IPS-15b (cell line): ENCODE data around the gene CD28.

Source experiments
- H3K27me3 ChIP-seq: one replicate; pipeline ENCODE4 v1.6.1; 2013; ENCODE audit warnings: low read length; ENCODE audit not compliant: control insufficient read depth, insufficient read depth
- H3K36me3 ChIP-seq: one replicate; pipeline ENCODE4 v1.6.1; 2013; ENCODE audit warnings: low read length; ENCODE audit not compliant: control insufficient read depth, insufficient read depth
- H3K4me1 ChIP-seq: one replicate; pipeline ENCODE4 v1.6.1; 2013; ENCODE audit warnings: mild to moderate bottlenecking, low read length; ENCODE audit not compliant: control insufficient read depth, insufficient read depth
- H3K4me3 ChIP-seq: one replicate; pipeline ENCODE4 v1.5.1; 2013; ENCODE audit warnings: low read depth, low read length
- H3K9ac ChIP-seq: one replicate; pipeline ENCODE4 v1.6.1; 2013; ENCODE audit warnings: low read depth, mild to moderate bottlenecking, low read length
- H3K9me3 ChIP-seq: one replicate; pipeline ENCODE4 v1.6.1; 2013; ENCODE audit warnings: mild to moderate bottlenecking, low read length; ENCODE audit not compliant: control insufficient read depth, insufficient read depth

The CD28 gene

GRCh38 chr2:203705178-203705577 is 1.3 kb upstream of the CD28 start:
- Histone ChIP-seq H3K9me3 (no peaks in the 10 kb centered on the region), H3K4me1 (no peaks in the 10 kb centered on the region), H3K9ac (no peak overlapping the region), H3K27me3 (no peaks in the 10 kb centered on the region), H3K36me3 (no peaks in the 10 kb centered on the region), H3K4me3 (no peak overlapping the region)

- H3K4me3 ChIP-seq, result no peak overlapping the region
- H3K36me3 ChIP-seq, result no peaks in the 10 kb centered on the region
- H3K4me1 ChIP-seq, result no peaks in the 10 kb centered on the region
- no peak overlapping the region for H3K9ac ChIP-seq
- no peaks in the 10 kb centered on the region for H3K9me3 ChIP-seq
- H3K27me3 ChIP-seq, result no peaks in the 10 kb centered on the region
These were observed 1.1 kb downstream of the CD28 start for GRCh38 chr2:203707530-203707929.

GRCh38 chr2:203708846-203709396 is 2.5 kb downstream of the CD28 start:
- Histone ChIP-seq H3K27me3 (no peaks in the 10 kb centered on the region), H3K9me3 (no peaks in the 10 kb centered on the region), H3K9ac (no peak overlapping the region), H3K36me3 (no peaks in the 10 kb centered on the region), H3K4me3 (no peak overlapping the region), H3K4me1 (no peaks in the 10 kb centered on the region)

- H3K9ac ChIP-seq, result no peak overlapping the region
- no peaks in the 10 kb centered on the region for H3K27me3 ChIP-seq
- no peaks in the 10 kb centered on the region for H3K36me3 ChIP-seq
- H3K4me1 ChIP-seq, result no peaks in the 10 kb centered on the region
- no peaks in the 10 kb centered on the region for H3K9me3 ChIP-seq
- H3K4me3 ChIP-seq, result no peak overlapping the region
These were observed 3.1 kb downstream of the CD28 start for GRCh38 chr2:203709416-203710040.

- Histone ChIP-seq H3K9me3 (no peaks in the 10 kb centered on the region), H3K4me3 (no peak overlapping the region), H3K27me3 (no peaks in the 10 kb centered on the region), H3K36me3 (no peaks in the 10 kb centered on the region), H3K4me1 (no peaks in the 10 kb centered on the region), H3K9ac (no peak overlapping the region)
These were observed 3.8 kb downstream of the CD28 start for GRCh38 chr2:203710226-203710625.

GRCh38 chr2:203710952-203711351 is 4.5 kb downstream of the CD28 start:
- no peak overlapping the region for H3K9ac ChIP-seq
- H3K4me3 ChIP-seq, result no peak overlapping the region
- no peaks in the 10 kb centered on the region for H3K4me1 ChIP-seq
- no peaks in the 10 kb centered on the region for H3K9me3 ChIP-seq
- no peaks in the 10 kb centered on the region for H3K36me3 ChIP-seq
- no peaks in the 10 kb centered on the region for H3K27me3 ChIP-seq

- H3K9me3 ChIP-seq, result no peaks in the 10 kb centered on the region
- H3K36me3 ChIP-seq, result no peaks in the 10 kb centered on the region
- H3K9ac ChIP-seq, result no peak overlapping the region
- H3K4me3 ChIP-seq, result no peak overlapping the region
- no peaks in the 10 kb centered on the region for H3K27me3 ChIP-seq
- no peaks in the 10 kb centered on the region for H3K4me1 ChIP-seq
These were observed 5.0 kb downstream of the CD28 start for GRCh38 chr2:203711399-203711798.

GRCh38 chr2:203713381-203713780 is 6.9 kb downstream of the CD28 start:
- Histone ChIP-seq H3K4me3 (no peak overlapping the region), H3K4me1 (no peaks in the 10 kb centered on the region), H3K36me3 (no peaks in the 10 kb centered on the region), H3K9me3 (no peaks in the 10 kb centered on the region), H3K9ac (no peak overlapping the region), H3K27me3 (no peaks in the 10 kb centered on the region)

GRCh38 chr2:203714112-203714511 is 7.7 kb downstream of the CD28 start:
- Histone ChIP-seq H3K36me3 (no peaks in the 10 kb centered on the region), H3K27me3 (no peaks in the 10 kb centered on the region), H3K9ac (no peak overlapping the region), H3K4me3 (no peak overlapping the region), H3K4me1 (no peaks in the 10 kb centered on the region), H3K9me3 (no peaks in the 10 kb centered on the region)

GRCh38 chr2:203715744-203716143 is 9.3 kb downstream of the CD28 start:
- Histone ChIP-seq H3K9ac (no peak overlapping the region), H3K36me3 (no peaks in the 10 kb centered on the region), H3K27me3 (no peaks in the 10 kb centered on the region), H3K4me3 (no peak overlapping the region), H3K9me3 (no peaks in the 10 kb centered on the region), H3K4me1 (peaks cover 9% of the 10 kb centered on the region)

GRCh38 chr2:203718087-203718486 is 11.6 kb downstream of the CD28 start:
- Histone ChIP-seq H3K36me3 (no peaks in the 10 kb centered on the region), H3K4me1 (peaks cover 27% of the 10 kb centered on the region), H3K4me3 (no peak overlapping the region), H3K9ac (no peak overlapping the region), H3K9me3 (no peaks in the 10 kb centered on the region), H3K27me3 (no peaks in the 10 kb centered on the region)

- H3K4me3 ChIP-seq, result no peak overlapping the region
- no peaks in the 10 kb centered on the region for H3K27me3 ChIP-seq
- H3K9me3 ChIP-seq, result no peaks in the 10 kb centered on the region
- no peaks in the 10 kb centered on the region for H3K36me3 ChIP-seq
- no peak overlapping the region for H3K9ac ChIP-seq
- peaks cover 27% of the 10 kb centered on the region for H3K4me1 ChIP-seq
These were observed 13.3 kb downstream of the CD28 start for GRCh38 chr2:203719456-203720410.
